ENCODE measurements around the gene LIN54.
"Not testable (repeated sequence)": the region's sequence is repeated elsewhere in the genome, so short reads cannot be mapped to it uniquely, and the experiment has no call there.

LIN54 gene

DNA sequence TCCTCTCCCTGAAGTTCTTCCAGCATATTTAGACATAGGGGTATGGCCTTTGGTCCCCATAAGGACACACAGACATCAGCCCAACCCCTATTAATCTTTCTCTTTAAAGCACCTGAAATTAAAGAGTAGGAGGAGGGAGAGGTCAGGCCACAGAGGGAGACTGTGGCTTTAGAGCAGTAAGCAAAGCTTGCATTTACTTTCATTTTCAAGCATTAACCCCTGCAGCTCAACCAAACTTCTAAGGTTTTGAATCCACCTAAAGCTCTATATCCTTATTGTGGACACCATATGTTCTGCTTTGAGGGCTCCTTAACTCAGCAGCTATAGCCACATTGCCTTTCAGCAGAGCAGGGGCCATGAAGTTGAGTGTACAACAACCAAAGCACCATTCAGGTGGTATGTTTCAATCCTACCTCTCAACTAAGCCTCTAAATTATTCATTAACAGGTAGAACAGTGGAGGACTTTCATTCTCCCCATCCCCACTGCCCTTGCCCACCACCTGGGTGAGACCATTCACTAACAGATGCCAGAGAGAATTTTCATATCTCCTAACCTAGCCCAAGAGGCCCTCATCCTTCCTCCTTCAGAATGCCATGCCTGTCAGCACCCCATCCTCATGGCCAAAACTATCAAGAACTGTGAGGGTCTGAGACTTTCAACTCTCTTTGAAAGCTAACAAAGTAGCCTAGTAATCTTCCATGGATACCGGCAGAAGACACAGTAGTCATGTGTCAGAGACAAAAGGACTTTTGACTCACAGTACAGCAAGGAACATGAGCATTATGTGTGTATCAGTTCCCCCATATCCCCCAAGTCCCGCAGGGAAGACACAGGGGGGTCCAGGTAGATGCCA lies 20.8 kb downstream of the LIN54 start:
- DNase-seq (ENCODE audit: low read depth, low spot score), result no peak
- Histone ChIP-seq H3K4me3 (ENCODE audit: insufficient read length, low read depth) (no peak overlapping the region), H3K4me1 (ENCODE audit: insufficient read depth, insufficient read length) (no peaks in the 10 kb centered on the region), H3K27me3 (ENCODE audit: insufficient read depth, insufficient read length) (no peaks in the 10 kb centered on the region), H3K9me3 (ENCODE audit: insufficient read depth, low read length) (no peaks in the 10 kb centered on the region), H3K9ac (ENCODE audit: insufficient read length, low read depth) (no peak overlapping the region), H3K36me3 (ENCODE audit: insufficient read depth, insufficient read length, low read length) (no peaks in the 10 kb centered on the region)
- TF ChIP-seq SUZ12 (IDR thresholded peaks at IDR 0.05; ENCODE audit: extremely low read depth, insufficient read depth, insufficient read length) (no peak), YY1 (IDR thresholded peaks at IDR 0.05; ENCODE audit: insufficient read depth, insufficient read length) (no peak), ZNF274 (IDR thresholded peaks at IDR 0.05; ENCODE audit: low read depth, low read length) (no peak)

DNA sequence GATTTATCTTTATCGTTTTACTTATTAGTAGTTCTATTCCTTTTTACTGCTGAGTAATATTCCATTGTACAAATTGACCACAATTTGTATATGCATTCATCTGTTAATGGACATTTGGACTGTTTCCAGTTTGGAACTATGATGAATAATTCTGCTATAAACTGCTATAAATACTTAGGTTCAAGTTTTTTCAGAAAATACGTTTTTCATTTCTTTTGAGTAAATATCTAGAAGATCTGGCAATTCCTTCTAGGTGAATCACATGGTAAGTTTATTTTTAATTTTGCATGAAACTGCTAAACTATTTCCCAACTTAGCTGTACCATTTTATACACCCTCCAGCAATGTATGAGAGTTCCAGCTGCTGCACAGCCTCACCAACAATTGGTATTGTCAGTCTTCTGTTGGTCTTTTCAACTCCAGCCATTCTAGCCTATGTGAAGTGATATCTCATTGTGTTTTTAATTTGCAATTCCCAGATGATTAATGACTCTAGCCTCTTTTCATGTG lies 22.2 kb downstream of the LIN54 start:
- no peaks in the 10 kb centered on the region for H3K27me3 ChIP-seq (ENCODE audit: insufficient read depth, insufficient read length)
- H3K4me3 ChIP-seq (ENCODE audit: insufficient read length, low read depth), result no peak overlapping the region
- H3K9me3 ChIP-seq (ENCODE audit: insufficient read depth, low read length), result no peaks in the 10 kb centered on the region
- H3K9ac ChIP-seq (ENCODE audit: insufficient read length, low read depth), result no peak overlapping the region
- TF ChIP-seq ZNF274 (IDR thresholded peaks at IDR 0.05; ENCODE audit: low read depth, low read length) (no peak), YY1 (IDR thresholded peaks at IDR 0.05; ENCODE audit: insufficient read depth, insufficient read length) (no peak), SUZ12 (IDR thresholded peaks at IDR 0.05; ENCODE audit: extremely low read depth, insufficient read depth, insufficient read length) (no peak)
- peaks cover 6% of the 10 kb centered on the region for H3K36me3 ChIP-seq (ENCODE audit: insufficient read depth, insufficient read length, low read length)
- no peak for DNase-seq (ENCODE audit: low read depth, low spot score)
- H3K4me1 ChIP-seq (ENCODE audit: insufficient read depth, insufficient read length), result no peaks in the 10 kb centered on the region

DNA sequence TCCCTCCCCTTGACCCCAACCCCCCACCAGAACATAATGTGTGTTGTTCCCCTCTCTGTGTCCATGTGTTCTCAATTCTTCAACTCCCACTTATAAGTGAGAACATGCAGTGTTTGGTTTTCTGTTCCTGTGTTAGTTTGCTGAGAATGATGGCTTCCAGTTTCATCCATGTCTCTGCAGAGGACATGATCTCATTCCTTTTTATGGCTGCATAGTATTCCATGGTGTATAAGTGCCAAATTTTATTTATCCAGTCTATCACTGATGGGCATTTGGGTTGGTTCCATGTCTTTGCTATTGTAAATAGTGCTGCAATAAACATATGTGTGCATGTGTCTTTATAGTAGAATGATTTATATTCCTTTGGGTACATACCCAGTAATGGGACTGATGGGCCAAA lies 23.1 kb downstream of the LIN54 start:
- H3K27me3 ChIP-seq (ENCODE audit: insufficient read depth, insufficient read length); DNase-seq (ENCODE audit: low read depth, low spot score); H3K4me3 ChIP-seq (ENCODE audit: insufficient read length, low read depth); H3K4me1 ChIP-seq (ENCODE audit: insufficient read depth, insufficient read length); H3K36me3 ChIP-seq (ENCODE audit: insufficient read depth, insufficient read length, low read length); H3K9me3 ChIP-seq (ENCODE audit: insufficient read depth, low read length); H3K9ac ChIP-seq (ENCODE audit: insufficient read length, low read depth): not testable (repeated sequence)

DNA sequence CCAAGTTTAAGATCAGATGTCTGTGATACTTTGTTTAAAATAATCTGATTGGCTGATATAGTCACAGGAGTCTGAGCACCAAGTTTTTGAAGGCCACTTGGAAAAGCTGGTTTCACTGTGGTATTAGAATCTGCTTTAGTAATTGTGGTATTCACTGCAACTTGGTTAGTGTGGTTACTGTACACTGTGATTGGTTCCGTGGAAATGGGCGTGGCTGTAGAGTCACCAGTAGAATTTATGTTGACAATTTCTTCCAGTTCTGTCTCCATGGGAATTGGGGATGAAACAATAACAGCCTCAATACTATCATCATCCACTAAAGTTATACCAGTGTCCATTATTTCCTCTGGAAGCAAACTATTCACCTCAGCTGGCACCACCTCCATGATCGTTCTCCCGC lies 26.2 kb downstream of the LIN54 start:
- H3K9ac ChIP-seq (ENCODE audit: insufficient read length, low read depth), result no peak overlapping the region
- DNase-seq (ENCODE audit: low read depth, low spot score), result no peak
- peaks cover 6% of the 10 kb centered on the region for H3K36me3 ChIP-seq (ENCODE audit: insufficient read depth, insufficient read length, low read length)
- H3K9me3 ChIP-seq (ENCODE audit: insufficient read depth, low read length), result no peaks in the 10 kb centered on the region
- TF ChIP-seq YY1 (IDR thresholded peaks at IDR 0.05; ENCODE audit: insufficient read depth, insufficient read length) (no peak), ZNF274 (IDR thresholded peaks at IDR 0.05; ENCODE audit: low read depth, low read length) (no peak), SUZ12 (IDR thresholded peaks at IDR 0.05; ENCODE audit: extremely low read depth, insufficient read depth, insufficient read length) (no peak)
- H3K27me3 ChIP-seq (ENCODE audit: insufficient read depth, insufficient read length), result no peaks in the 10 kb centered on the region
- H3K4me1 ChIP-seq (ENCODE audit: insufficient read depth, insufficient read length), result no peaks in the 10 kb centered on the region
- no peak overlapping the region for H3K4me3 ChIP-seq (ENCODE audit: insufficient read length, low read depth)

DNA sequence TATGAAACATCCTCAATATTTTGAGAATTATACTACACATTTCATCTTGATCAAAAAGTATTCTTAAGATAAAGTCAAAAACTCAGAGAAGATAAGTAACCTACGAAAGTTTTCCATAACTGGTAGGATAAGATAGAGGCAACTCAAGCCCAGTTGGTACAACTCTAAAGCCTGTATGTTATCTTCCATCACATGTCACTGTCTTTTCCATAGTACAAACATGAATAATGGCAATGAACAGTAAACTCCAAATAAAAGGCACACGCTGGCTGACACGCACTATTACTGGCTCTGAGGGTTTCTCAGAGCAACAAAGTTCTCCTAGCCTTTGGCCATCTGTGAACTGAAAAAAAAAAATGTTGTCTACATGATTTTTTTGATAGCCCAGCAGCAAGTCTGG lies 27.2 kb downstream of the LIN54 start:
- Histone ChIP-seq H3K9me3 (ENCODE audit: insufficient read depth, low read length) (no peaks in the 10 kb centered on the region), H3K36me3 (ENCODE audit: insufficient read depth, insufficient read length, low read length) (peaks cover 8% of the 10 kb centered on the region), H3K9ac (ENCODE audit: insufficient read length, low read depth) (no peak overlapping the region), H3K4me3 (ENCODE audit: insufficient read length, low read depth) (no peak overlapping the region), H3K27me3 (ENCODE audit: insufficient read depth, insufficient read length) (no peaks in the 10 kb centered on the region), H3K4me1 (ENCODE audit: insufficient read depth, insufficient read length) (no peaks in the 10 kb centered on the region)
- no peak for DNase-seq (ENCODE audit: low read depth, low spot score)
- TF ChIP-seq YY1 (IDR thresholded peaks at IDR 0.05; ENCODE audit: insufficient read depth, insufficient read length), result no peak
- no peak for TF ChIP-seq SUZ12 (IDR thresholded peaks at IDR 0.05; ENCODE audit: extremely low read depth, insufficient read depth, insufficient read length)
- TF ChIP-seq ZNF274 (IDR thresholded peaks at IDR 0.05; ENCODE audit: low read depth, low read length), result no peak

DNA sequence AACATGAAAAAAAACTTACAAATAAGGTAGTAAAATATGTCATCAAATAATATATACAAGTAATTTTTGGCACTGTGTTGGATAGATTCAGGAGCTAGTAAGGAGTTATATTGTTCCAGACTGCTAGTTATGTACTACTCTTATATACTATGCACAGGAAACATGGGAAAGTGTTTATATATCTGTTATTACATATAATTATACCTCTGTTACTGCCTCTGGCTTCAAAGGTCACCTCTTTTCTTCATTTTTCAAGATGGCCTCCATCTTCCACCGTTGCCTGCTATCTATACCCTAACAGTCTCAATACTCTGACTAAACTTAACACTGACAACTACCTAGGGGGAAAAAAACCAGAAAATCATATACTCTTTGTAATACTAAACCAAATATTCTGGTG lies 29.5 kb downstream of the LIN54 start:
- Histone ChIP-seq H3K4me1 (ENCODE audit: insufficient read depth, insufficient read length) (no peaks in the 10 kb centered on the region), H3K4me3 (ENCODE audit: insufficient read length, low read depth) (no peak overlapping the region), H3K36me3 (ENCODE audit: insufficient read depth, insufficient read length, low read length) (peaks cover 12% of the 10 kb centered on the region), H3K9ac (ENCODE audit: insufficient read length, low read depth) (no peak overlapping the region), H3K27me3 (ENCODE audit: insufficient read depth, insufficient read length) (no peaks in the 10 kb centered on the region), H3K9me3 (ENCODE audit: insufficient read depth, low read length) (no peaks in the 10 kb centered on the region)
- DNase-seq (ENCODE audit: low read depth, low spot score), result no peak
- no peak for TF ChIP-seq SUZ12 (IDR thresholded peaks at IDR 0.05; ENCODE audit: extremely low read depth, insufficient read depth, insufficient read length)
- TF ChIP-seq YY1 (IDR thresholded peaks at IDR 0.05; ENCODE audit: insufficient read depth, insufficient read length), result no peak
- TF ChIP-seq ZNF274 (IDR thresholded peaks at IDR 0.05; ENCODE audit: low read depth, low read length), result no peak

DNA sequence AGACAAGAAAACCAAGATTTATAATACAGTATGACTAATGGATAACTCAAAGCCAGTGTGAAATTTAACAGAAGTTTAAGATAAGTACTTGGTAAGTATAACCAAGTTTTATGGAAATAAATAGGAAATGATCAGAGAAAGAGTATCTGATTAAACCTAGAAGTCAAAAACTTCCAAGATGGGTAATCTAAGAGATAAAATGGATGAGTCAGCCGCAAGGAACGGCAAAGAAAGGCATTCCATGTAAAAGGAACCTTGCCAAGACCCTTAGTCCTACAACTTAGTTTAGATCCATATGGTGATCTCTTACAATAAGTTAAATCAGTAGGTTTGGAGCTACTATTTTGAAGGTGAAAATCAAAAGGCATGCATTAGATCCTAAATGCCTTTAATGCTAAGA lies 34.8 kb downstream of the LIN54 start:
- Histone ChIP-seq H3K27me3 (ENCODE audit: insufficient read depth, insufficient read length) (no peaks in the 10 kb centered on the region), H3K9me3 (ENCODE audit: insufficient read depth, low read length) (no peaks in the 10 kb centered on the region), H3K36me3 (ENCODE audit: insufficient read depth, insufficient read length, low read length) (peaks cover 6% of the 10 kb centered on the region), H3K9ac (ENCODE audit: insufficient read length, low read depth) (no peak overlapping the region), H3K4me3 (ENCODE audit: insufficient read length, low read depth) (no peak overlapping the region), H3K4me1 (ENCODE audit: insufficient read depth, insufficient read length) (no peaks in the 10 kb centered on the region)
- no peak for DNase-seq (ENCODE audit: low read depth, low spot score)
- TF ChIP-seq ZNF274 (IDR thresholded peaks at IDR 0.05; ENCODE audit: low read depth, low read length), result no peak
- TF ChIP-seq SUZ12 (IDR thresholded peaks at IDR 0.05; ENCODE audit: extremely low read depth, insufficient read depth, insufficient read length), result no peak
- no peak for TF ChIP-seq YY1 (IDR thresholded peaks at IDR 0.05; ENCODE audit: insufficient read depth, insufficient read length)
